Astrocyte (in vitro differentiated cells and primary cell): ENCODE data around the gene OVCA2.

Source experiments
- EZH2 ChIP-seq: IDR thresholded peaks from 2 replicates; pipeline ENCODE4 v1.6.1; 2012; ENCODE audit warnings: mild to moderate bottlenecking, low read length, inconsistent platforms; ENCODE audit not compliant: insufficient read depth
- TF ChIP-seq, protein P1 (sequence below): IDR thresholded peaks from 2 replicates; pipeline ENCODE4 v1.5.1; 2011; ENCODE audit warnings: low read depth, mild to moderate bottlenecking, inconsistent platforms, low read length, moderate library complexity; ENCODE audit not compliant: insufficient read depth

DNA sequence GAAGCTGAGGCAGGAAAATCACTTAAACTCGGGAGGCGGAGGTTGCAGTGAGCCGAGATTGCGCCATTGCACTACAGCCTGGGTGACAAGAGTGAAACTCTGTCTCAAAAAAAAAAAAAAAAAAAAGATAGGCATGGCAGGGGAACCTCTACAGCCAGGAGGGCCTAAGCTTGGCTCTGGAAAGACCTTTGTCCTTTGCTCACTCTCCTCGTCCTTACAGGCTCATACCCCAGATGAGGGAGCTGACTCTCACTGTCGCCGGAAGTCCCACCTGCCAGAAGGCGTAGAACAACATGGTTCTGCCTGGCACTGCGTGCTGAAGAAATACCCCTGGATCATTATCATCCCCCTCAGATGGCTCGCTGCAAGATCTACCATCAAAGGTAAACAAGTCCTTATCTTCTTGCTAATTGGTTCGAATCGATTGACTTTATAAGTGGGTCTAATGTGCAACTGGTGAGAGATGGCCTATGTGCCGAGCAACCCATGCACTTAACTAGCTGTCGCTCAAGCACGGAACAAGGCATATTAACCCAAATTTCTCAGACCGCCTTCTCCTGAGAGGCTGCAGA lies 46.4 kb upstream of the OVCA2 start:
- TF ChIP-seq EZH2, result no peak
- TF ChIP-seq, protein P1, sequence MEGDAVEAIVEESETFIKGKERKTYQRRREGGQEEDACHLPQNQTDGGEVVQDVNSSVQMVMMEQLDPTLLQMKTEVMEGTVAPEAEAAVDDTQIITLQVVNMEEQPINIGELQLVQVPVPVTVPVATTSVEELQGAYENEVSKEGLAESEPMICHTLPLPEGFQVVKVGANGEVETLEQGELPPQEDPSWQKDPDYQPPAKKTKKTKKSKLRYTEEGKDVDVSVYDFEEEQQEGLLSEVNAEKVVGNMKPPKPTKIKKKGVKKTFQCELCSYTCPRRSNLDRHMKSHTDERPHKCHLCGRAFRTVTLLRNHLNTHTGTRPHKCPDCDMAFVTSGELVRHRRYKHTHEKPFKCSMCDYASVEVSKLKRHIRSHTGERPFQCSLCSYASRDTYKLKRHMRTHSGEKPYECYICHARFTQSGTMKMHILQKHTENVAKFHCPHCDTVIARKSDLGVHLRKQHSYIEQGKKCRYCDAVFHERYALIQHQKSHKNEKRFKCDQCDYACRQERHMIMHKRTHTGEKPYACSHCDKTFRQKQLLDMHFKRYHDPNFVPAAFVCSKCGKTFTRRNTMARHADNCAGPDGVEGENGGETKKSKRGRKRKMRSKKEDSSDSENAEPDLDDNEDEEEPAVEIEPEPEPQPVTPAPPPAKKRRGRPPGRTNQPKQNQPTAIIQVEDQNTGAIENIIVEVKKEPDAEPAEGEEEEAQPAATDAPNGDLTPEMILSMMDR, result no peak
